Loucy (cell line): ENCODE measurements around the gene RGL3.
"Not testable (repeated sequence)": the region's sequence is repeated elsewhere in the genome, so short reads cannot be mapped to it uniquely, and the experiment has no call there.

Experiments used
- H2AFZ ChIP-seq: fragments of 200-600 bp; sonication (generic); 2 replicates; pipeline ENCODE4 v1.6.0; 2016; ENCODE audit warnings: antibody characterized with exemption, mild to moderate bottlenecking, low read length, moderate library complexity
- H3F3A ChIP-seq: fragments of 200-600 bp; 2 replicates; pipeline ENCODE4 v1.6.0; 2016; ENCODE audit warnings: antibody characterized with exemption, low read depth, mild to moderate bottlenecking
- H3K27me3 ChIP-seq: fragments of 200-600 bp; sonication (generic); 2 replicates; pipeline ENCODE4 v1.6.1; 2014; ENCODE audit warnings: low read length, mild to moderate bottlenecking; ENCODE audit not compliant: insufficient read depth, poor library complexity, severe bottlenecking
- H3K36me3 ChIP-seq: fragments of 200-600 bp; sonication (generic); 2 replicates; pipeline ENCODE4 v1.6.1; 2016; ENCODE audit warnings: low read length; ENCODE audit not compliant: insufficient read depth
- H3K4me1 ChIP-seq: fragments of 200-600 bp; sonication (generic); 2 replicates; pipeline ENCODE4 v1.5.1; 2014; ENCODE audit warnings: low read length, mild to moderate bottlenecking; ENCODE audit not compliant: insufficient read depth, poor library complexity, severe bottlenecking
- H3K4me2 ChIP-seq: fragments of 200-600 bp; sonication (generic); 2 replicates; pipeline ENCODE4 v1.6.0; 2014; ENCODE audit warnings: antibody characterized with exemption, low read length, low read depth, mild to moderate bottlenecking; ENCODE audit not compliant: poor library complexity, severe bottlenecking
- H3K4me3 ChIP-seq: fragments of 200-600 bp; sonication (generic); 2 replicates; pipeline ENCODE4 v1.5.1; 2014; ENCODE audit warnings: low read length, mild to moderate bottlenecking, mixed read lengths; ENCODE audit not compliant: poor library complexity, severe bottlenecking
- H3K79me2 ChIP-seq: fragments of 200-600 bp; sonication (generic); 2 replicates; pipeline ENCODE4 v1.6.1; 2014; ENCODE audit warnings: low read length; ENCODE audit not compliant: insufficient read depth
- H3K9ac ChIP-seq: fragments of 200-600 bp; sonication (generic); 2 replicates; pipeline ENCODE4 v1.6.0; 2014; ENCODE audit warnings: mild to moderate bottlenecking, low read depth, low read length, moderate library complexity; ENCODE audit not compliant: poor library complexity, severe bottlenecking
- H3K9me2 ChIP-seq: fragments of 200-600 bp; sonication (generic); replicated peaks from 2 replicates; pipeline ENCODE4 v1.6.1; 2016; ENCODE audit warnings: low read depth, low read length, mixed read lengths
- H3K9me3 ChIP-seq: fragments of 200-600 bp; sonication (generic); 2 replicates; pipeline ENCODE4 v1.6.1; 2014; ENCODE audit warnings: mild to moderate bottlenecking, antibody characterized with exemption, low read length, low read depth; ENCODE audit not compliant: insufficient read depth
- H4K20me1 ChIP-seq: fragments of 200-600 bp; sonication (generic); 2 replicates; pipeline ENCODE4 v1.6.0; 2014; ENCODE audit warnings: antibody characterized with exemption, low read length, mild to moderate bottlenecking; ENCODE audit not compliant: insufficient read depth, poor library complexity, severe bottlenecking
- EZH2phosphoT487 ChIP-seq: fragments of 200-600 bp; IDR thresholded peaks from 2 replicates; pipeline ENCODE4 v1.6.1; 2018; ENCODE audit warnings: antibody characterized with exemption, mild to moderate bottlenecking, moderate library complexity, borderline replicate concordance
- TF ChIP-seq, protein P1 (sequence below): fragments of 200-600 bp; sonication (generic); conservative IDR thresholded peaks from 2 replicates; pipeline ENCODE4 v1.5.1; 2014; ENCODE audit warnings: mild to moderate bottlenecking, antibody characterized with exemption, low read length

The RGL3 gene

DNA sequence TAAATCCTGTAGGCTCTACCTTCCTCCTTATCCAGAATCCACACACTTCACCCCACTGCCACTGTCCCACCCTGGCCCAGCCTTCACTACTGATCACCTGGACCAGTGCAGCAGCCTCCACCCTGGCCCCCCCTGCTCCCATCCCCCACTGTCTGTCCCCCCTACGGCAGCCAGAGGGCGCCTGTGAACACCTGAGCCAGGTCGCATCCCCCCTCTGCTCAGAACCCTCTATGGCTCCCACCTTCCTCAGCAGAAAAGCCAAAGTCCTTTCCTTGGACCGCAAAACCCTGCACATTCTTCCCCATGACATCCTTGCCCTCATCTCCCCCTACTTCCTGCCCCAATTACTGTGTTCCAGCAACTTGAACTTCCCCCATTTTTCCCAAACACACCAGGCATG is 41.1 kb upstream of the RGL3 start:
- H3K9ac ChIP-seq, result no peak overlapping the region
- TF ChIP-seq EZH2phosphoT487, result no peak
- TF ChIP-seq, protein P1, sequence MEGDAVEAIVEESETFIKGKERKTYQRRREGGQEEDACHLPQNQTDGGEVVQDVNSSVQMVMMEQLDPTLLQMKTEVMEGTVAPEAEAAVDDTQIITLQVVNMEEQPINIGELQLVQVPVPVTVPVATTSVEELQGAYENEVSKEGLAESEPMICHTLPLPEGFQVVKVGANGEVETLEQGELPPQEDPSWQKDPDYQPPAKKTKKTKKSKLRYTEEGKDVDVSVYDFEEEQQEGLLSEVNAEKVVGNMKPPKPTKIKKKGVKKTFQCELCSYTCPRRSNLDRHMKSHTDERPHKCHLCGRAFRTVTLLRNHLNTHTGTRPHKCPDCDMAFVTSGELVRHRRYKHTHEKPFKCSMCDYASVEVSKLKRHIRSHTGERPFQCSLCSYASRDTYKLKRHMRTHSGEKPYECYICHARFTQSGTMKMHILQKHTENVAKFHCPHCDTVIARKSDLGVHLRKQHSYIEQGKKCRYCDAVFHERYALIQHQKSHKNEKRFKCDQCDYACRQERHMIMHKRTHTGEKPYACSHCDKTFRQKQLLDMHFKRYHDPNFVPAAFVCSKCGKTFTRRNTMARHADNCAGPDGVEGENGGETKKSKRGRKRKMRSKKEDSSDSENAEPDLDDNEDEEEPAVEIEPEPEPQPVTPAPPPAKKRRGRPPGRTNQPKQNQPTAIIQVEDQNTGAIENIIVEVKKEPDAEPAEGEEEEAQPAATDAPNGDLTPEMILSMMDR, result peak; percentile 53
- no peaks in the 10 kb centered on the region for H3K36me3 ChIP-seq
- H4K20me1 ChIP-seq, result no peaks in the 10 kb centered on the region
- no peaks in the 10 kb centered on the region for H3K79me2 ChIP-seq
- no peaks in the 10 kb centered on the region for H3K9me2 ChIP-seq
- H3K4me1 ChIP-seq, result no peaks in the 10 kb centered on the region
- H3K4me2 ChIP-seq, result no peak overlapping the region
- H3F3A ChIP-seq, result no peaks in the 10 kb centered on the region
- H3K9me3 ChIP-seq, result no peaks in the 10 kb centered on the region
- H3K27me3 ChIP-seq, result no peaks in the 10 kb centered on the region
- H3K4me3 ChIP-seq, result no peak overlapping the region
- no peak overlapping the region for H2AFZ ChIP-seq

DNA sequence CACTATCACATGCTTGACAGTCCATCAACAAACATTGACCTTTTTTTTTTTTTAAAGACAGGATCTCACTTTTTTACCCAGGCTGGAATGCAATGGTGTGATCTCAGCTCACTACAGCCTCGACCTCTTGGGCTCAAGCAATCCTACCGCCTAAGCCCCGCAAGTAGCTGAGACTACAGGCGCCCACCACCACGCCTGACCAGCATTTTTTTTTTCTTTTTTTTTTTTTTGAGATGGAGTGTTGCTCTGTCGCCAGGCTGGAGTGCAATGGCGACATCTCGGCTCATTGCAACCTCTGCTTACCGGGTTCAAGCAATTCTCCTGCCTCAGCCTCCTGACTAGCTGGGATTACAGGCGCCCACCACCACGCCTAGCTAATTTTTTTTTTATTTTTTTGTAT is 39.8 kb upstream of the RGL3 start:
- H3K9me2 ChIP-seq, H3K9ac ChIP-seq, H3K4me1 ChIP-seq, H3K9me3 ChIP-seq, H3K27me3 ChIP-seq, H4K20me1 ChIP-seq, H3K79me2 ChIP-seq, H3K36me3 ChIP-seq, H3K4me3 ChIP-seq, H3F3A ChIP-seq, H3K4me2 ChIP-seq, H2AFZ ChIP-seq: not testable (repeated sequence)

DNA sequence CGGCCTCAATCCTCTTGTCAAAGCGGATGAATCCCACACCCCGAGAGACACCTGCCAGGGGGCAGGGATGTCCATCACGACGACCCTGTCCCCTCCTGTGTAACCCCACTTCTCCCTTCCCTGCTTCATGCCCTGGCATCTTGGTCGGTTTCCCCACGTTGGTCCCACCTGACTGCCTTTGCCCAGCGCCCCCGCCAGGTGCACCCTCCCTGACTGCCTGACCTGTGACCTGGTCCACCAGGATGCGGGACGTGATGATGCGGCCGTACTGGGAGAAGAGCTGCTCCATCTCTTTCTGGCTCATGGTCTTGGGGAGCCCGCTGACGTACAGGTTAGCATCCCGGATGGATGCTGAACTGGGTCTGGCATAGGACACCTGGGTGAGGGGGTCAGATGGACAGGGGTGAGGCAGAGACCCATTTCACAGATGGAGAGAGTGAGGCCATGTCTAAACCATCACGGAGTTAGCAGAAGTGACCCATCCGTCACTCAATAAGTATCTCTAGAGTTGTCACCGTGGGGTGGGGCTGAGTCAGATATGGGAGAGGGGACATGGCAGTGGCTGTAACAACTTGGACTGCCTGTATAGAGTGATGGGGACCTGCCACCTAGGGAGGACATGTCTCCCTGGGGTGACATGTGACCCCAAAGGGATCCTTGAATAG is 39.3 kb upstream of the RGL3 start:
- no peaks in the 10 kb centered on the region for H3K27me3 ChIP-seq
- H3K9me3 ChIP-seq, result no peaks in the 10 kb centered on the region
- H3K9me2 ChIP-seq, result no peaks in the 10 kb centered on the region
- H3K4me3 ChIP-seq, result no peak overlapping the region
- no peaks in the 10 kb centered on the region for H4K20me1 ChIP-seq
- no peak overlapping the region for H2AFZ ChIP-seq
- H3F3A ChIP-seq, result no peaks in the 10 kb centered on the region
- no peaks in the 10 kb centered on the region for H3K4me1 ChIP-seq
- no peak overlapping the region for H3K4me2 ChIP-seq
- no peaks in the 10 kb centered on the region for H3K36me3 ChIP-seq
- TF ChIP-seq, protein P1, result no peak
- H3K79me2 ChIP-seq, result no peaks in the 10 kb centered on the region
- no peak overlapping the region for H3K9ac ChIP-seq

DNA sequence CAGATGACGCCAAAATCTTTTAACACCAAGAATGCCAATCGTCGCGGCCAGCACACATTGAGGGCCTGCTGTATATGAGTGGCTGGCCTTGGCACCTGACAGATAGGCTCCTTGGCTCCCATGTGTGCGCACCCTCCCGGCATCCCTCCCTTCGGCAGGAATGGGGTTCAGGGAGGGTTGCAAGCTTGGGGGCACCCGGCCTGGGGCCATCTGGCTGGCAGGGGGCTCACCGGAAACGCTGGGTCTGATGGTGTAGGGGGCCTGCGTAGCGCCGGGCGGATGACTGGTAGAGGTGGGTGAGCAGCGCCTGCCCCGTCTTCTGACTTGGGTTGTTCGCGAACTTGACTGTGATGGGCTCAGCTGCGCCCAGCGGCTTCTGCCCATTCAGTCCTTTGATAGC is 38.7 kb upstream of the RGL3 start:
- Histone ChIP-seq H3K36me3 (no peaks in the 10 kb centered on the region), H3K9me2 (no peaks in the 10 kb centered on the region), H3K4me3 (no peak overlapping the region), H3K9me3 (no peaks in the 10 kb centered on the region), H3K4me2 (no peak overlapping the region), H3K27me3 (no peaks in the 10 kb centered on the region), H3K4me1 (no peaks in the 10 kb centered on the region), H2AFZ (no peak overlapping the region), H3K9ac (no peak overlapping the region), H3F3A (no peaks in the 10 kb centered on the region), H3K79me2 (no peaks in the 10 kb centered on the region), H4K20me1 (no peaks in the 10 kb centered on the region)
- TF ChIP-seq, protein P1, result no peak
- TF ChIP-seq EZH2phosphoT487, result no peak
